ENCODE measurements around the gene ALAD. TPM values are rescaled to one million over a fixed set of nuclear protein-coding genes. Genes with fewer than 3 reads are reported as not detected.
A peak's percentile ranks its signal among the peaks of the same experiment; 100 is the strongest.

The ALAD gene
- total and polyA plus RNA-seq, 2 of the 13 experiments (the other 11 are each of a cell fraction or from before 2014, with no cell fraction given), result 21.8 to 30.1 TPM

DNA sequence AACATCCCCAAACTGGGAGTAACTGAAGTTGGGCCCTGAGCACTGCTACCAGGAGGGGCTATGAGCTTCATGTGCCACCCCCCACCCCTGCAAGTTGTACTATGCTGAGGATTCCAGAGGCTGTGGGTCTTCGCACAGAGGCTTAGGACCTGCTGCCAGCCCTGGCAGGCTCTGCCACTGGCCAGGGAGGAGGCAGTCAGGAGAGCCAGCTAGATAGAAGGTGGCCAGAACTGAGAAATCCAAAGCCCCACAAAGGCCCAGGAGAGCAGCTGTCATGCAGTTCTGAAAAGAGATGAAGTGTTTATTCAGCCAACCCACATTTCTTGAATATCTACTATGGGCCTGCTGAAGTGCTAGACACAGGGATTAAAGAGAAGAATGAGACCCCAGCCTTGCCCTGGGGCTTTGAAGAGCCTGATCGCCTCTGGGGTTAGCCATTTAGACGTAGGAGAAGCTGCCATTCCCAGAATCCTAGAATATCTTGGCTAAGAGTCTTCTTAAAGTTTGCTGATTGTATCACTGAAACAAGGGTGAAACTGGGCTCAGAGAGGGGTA lies 1.4 kb downstream of the ALAD start:
- ChIA-PET POLR2A (interaction anchor here (1.3 to 3.1 kb wide), 7 partner anchors 10 to 125 kb away, joined by 3 to 50 read pairs (median 7); partner anchors contain the start of genes C9orf43, CDC26, HDHD3 and POLE3), CTCF (ENCODE audit: low intra/inter-chr PET ratio, low total read pairs) (no interaction called here)
- no peak for DNase-seq (ENCODE audit: low spot score)
- 0 out of 2 replicates have a peak, but pooled peaks have one; percentile 8 for TF ChIP-seq ZNF501 (CRISPR knock-in tag; IDR thresholded peaks at IDR 0.05)
- TF ChIP-seq ZNF720 (CRISPR knock-in tag; IDR thresholded peaks at IDR 0.05), result no peak
- H3K79me2 ChIP-seq (ENCODE audit: insufficient read depth, low read length), result peaks cover 28% of the 10 kb centered on the region
- H3K4me2 ChIP-seq (ENCODE audit: low read depth, low read length), result peak overlapping the region; percentile 88
- intact Hi-C loops (cut with micrococcal nuclease; ENCODE audit: unreplicated experiment) (loop anchor here (5.0 to 10.0 kb wide), 2 partner anchors 57 to 125 kb away; partner anchors contain the start of genes CDC26, PRPF4 and WDR31), in situ Hi-C loops (cut with HindIII; ENCODE audit: extremely low pct_ligation_motif_present, low pct_unique_long_range_greater_than_20kb) (loop anchor here (5.0 kb wide), 1 partner anchor 47 kb away; no protein-coding TSS in a partner anchor)
- FAIRE-seq, result no peak
- H2AFZ ChIP-seq (ENCODE audit: low read length), result no peak overlapping the region
- no peaks in the 10 kb centered on the region for H3K36me3 ChIP-seq (replicated peaks in 1 of 2; ENCODE audit: control insufficient read depth in 1 of 2, insufficient read depth in 2 of 2, low read length in 2 of 2)
- H3K27me3 ChIP-seq (ENCODE audit: control insufficient read depth in 1 of 2, insufficient read depth in 2 of 2, low read length in 2 of 2), result no peaks in the 10 kb centered on the region; a peak in 1 of 5 replicates
- ATAC-seq, result no peak
- no peaks in the 10 kb centered on the region for H4K20me1 ChIP-seq (ENCODE audit: insufficient read depth, low read length)
- H3K27ac ChIP-seq (ENCODE audit: extremely low read length, insufficient read depth, low read length), result peak overlapping the region; percentile 17
- no TSS peak for BruUV-seq (replicated peaks)
- no peaks in the 10 kb centered on the region for H3K9me3 ChIP-seq (ENCODE audit: low read length)
- H3K4me3 ChIP-seq (replicated peaks in 1 of 3; ENCODE audit: insufficient read depth in 1 of 3, low read depth in 2 of 3, low read length in 3 of 3), result peak overlapping the region; percentile 73 to 91 (median 86)
- WGBS (ENCODE audit: low lambda C conversion rate), result 87% methylated on average over 3 of the region's 3 CpGs
- H3K4me1 ChIP-seq (ENCODE audit: insufficient read depth, low read length), result peaks cover 63% of the 10 kb centered on the region
- H3K9ac ChIP-seq (ENCODE audit: insufficient read depth, low read depth, low read length), result peak overlapping the region; percentile 82

DNA sequence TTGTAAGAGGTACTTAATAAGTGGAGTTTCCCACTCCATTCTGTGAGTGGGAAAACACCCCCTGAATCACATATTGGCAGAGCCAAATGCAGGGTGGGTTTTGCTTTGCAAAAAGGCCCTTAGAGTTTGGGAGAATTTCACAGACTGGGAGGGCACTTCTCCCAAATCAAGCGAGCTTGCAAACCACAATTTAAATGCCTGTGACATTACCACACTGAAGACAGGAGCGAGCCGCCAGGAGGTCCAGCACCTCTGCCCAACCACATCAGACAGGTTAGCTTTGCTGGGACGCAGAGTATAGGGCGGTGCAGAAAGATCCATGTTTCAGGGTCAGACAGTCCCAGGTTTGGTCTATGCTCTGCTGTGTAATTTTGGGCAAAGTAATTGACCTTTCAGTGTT lies 2.3 kb downstream of the ALAD start:
- Histone ChIP-seq H3K79me2 (ENCODE audit: insufficient read depth, low read length) (peaks cover 28% of the 10 kb centered on the region), H3K4me1 (ENCODE audit: insufficient read depth, low read length) (peaks cover 73% of the 10 kb centered on the region), H3K4me3 (replicated peaks in 1 of 3; ENCODE audit: insufficient read depth in 1 of 3, low read depth in 2 of 3, low read length in 3 of 3) (peak overlapping the region in 1 of 3 experiments; percentile 2; a peak in 1 of 6 replicates), H3K9ac (ENCODE audit: insufficient read depth, low read depth, low read length) (peak overlapping the region; percentile 82; the same call in 1 of the 2 replicates), H2AFZ (ENCODE audit: low read length) (no peak overlapping the region), H3K4me2 (ENCODE audit: low read depth, low read length) (peak overlapping the region; percentile 88), H3K27ac (ENCODE audit: extremely low read length, insufficient read depth, low read length) (peak overlapping the region; percentile 14), H4K20me1 (ENCODE audit: insufficient read depth, low read length) (no peaks in the 10 kb centered on the region), H3K36me3 (replicated peaks in 1 of 2; ENCODE audit: control insufficient read depth in 1 of 2, insufficient read depth in 2 of 2, low read length in 2 of 2) (no peaks in the 10 kb centered on the region), H3K9me3 (ENCODE audit: low read length) (no peaks in the 10 kb centered on the region), H3K27me3 (ENCODE audit: control insufficient read depth in 1 of 2, insufficient read depth in 2 of 2, low read length in 2 of 2) (no peaks in the 10 kb centered on the region; a peak in 1 of 5 replicates)
- BruUV-seq (replicated peaks), result no TSS peak
- in situ Hi-C loops (cut with HindIII; ENCODE audit: extremely low pct_ligation_motif_present, low pct_unique_long_range_greater_than_20kb), result no loop called here
- intact Hi-C loops (cut with micrococcal nuclease; ENCODE audit: unreplicated experiment), result no loop called here
- CTCF ChIA-PET (ENCODE audit: low intra/inter-chr PET ratio, low total read pairs), result no interaction called here
- DNase-seq (ENCODE audit: low spot score), result no peak
- FAIRE-seq, result no peak
- POLR2A ChIA-PET, result interaction anchor here (1.2 to 3.1 kb wide), 6 partner anchors 9 to 41 kb away, joined by 3 to 24 read pairs (median 4); partner anchors contain the start of genes C9orf43 and POLE3
- ATAC-seq, result no peak
- WGBS (ENCODE audit: low lambda C conversion rate), result 76% methylated on average over 5 of the region's 5 CpGs
- TF ChIP-seq HMG20A (CRISPR knock-in tag; IDR thresholded peaks at IDR 0.05; ENCODE audit: borderline replicate concordance) (no peak), KLF9 (CRISPR knock-in tag; IDR thresholded peaks at IDR 0.05; ENCODE audit: low read depth) (no peak), KDM4B (CRISPR knock-in tag; IDR thresholded peaks at IDR 0.05) (no peak), ZNF768 (CRISPR knock-in tag; IDR thresholded peaks at IDR 0.05) (0 out of 2 replicates have a peak, but pooled peaks have one; percentile 21)

Measured in HepG2 (cell line).